Measurements from ENCODE around the gene SIRT6. TPM values are rescaled to one million over a fixed set of nuclear protein-coding genes. Genes with fewer than 3 reads are reported as not detected.

SIRT6 gene
- total and polyA plus RNA-seq, 2 donors (not counting 1 experiment from before 2014, with no cell fraction given): 27.8 to 82.2 TPM

GRCh38 chr19:4152241-4152998, 29.9 kb downstream of the SIRT6 start:
- TF ChIP-seq EZH2 (IDR thresholded peaks at IDR 0.05; ENCODE audit: borderline replicate concordance, insufficient read depth, low read depth, low read length, poor library complexity, severe bottlenecking): no peak
- TF ChIP-seq CTCF (IDR thresholded peaks at IDR 0.05): no peak
- Mint-ChIP-seq H3K4me1 (no peaks in the 10 kb centered on the region), H3K27me3 (peaks cover 17% of the 10 kb centered on the region), H3K27ac (no peak overlapping the region), H3K9me3 (ENCODE audit: insufficient read depth) (no peaks in the 10 kb centered on the region), H3K4me3 (no peak overlapping the region)
- Histone ChIP-seq H3K36me3 (replicated peaks in 1 of 2; ENCODE audit: control extremely low read depth in 1 of 2, control insufficient read depth in 1 of 2, extremely low read depth in 1 of 2, insufficient read depth in 2 of 2, low read length in 1 of 2) (no peaks in the 10 kb centered on the region), H3K4me3 (ENCODE audit: control extremely low read depth in 1 of 5, extremely low read depth in 1 of 5, insufficient read depth in 1 of 5, low read depth in 2 of 5, low read length in 4 of 5) (no peak overlapping the region), H3K9me3 (ENCODE audit: control extremely low read depth in 1 of 3, control insufficient read depth in 2 of 3, insufficient read depth in 1 of 3, low read length in 2 of 3) (no peaks in the 10 kb centered on the region), H3K4me1 (ENCODE audit: control insufficient read depth in 2 of 2, insufficient read depth in 2 of 2, low read length in 2 of 2) (no peaks in the 10 kb centered on the region), H3K79me2 (ENCODE audit: control insufficient read depth, insufficient read depth, low read length) (no peaks in the 10 kb centered on the region), H3K27me3 (replicated peaks in 1 of 4; ENCODE audit: control extremely low read depth in 1 of 4, control insufficient read depth in 3 of 4, insufficient read depth in 4 of 4, low read length in 3 of 4) (peaks cover 0 to 13% (median 1%) of the 10 kb centered on the region in 4 experiments), H2AFZ (ENCODE audit: insufficient read depth, low read depth, low read length, poor library complexity, severe bottlenecking) (no peak overlapping the region), H3K9ac (ENCODE audit: low read length) (no peak overlapping the region), H3K27ac (ENCODE audit: low read length in 2 of 2) (no peak overlapping the region), H3K4me2 (replicated peaks; ENCODE audit: low read depth, low read length, poor library complexity, severe bottlenecking) (no peak overlapping the region), H4K20me1 (ENCODE audit: control insufficient read depth, insufficient read depth, low read length, poor library complexity, severe bottlenecking) (no peaks in the 10 kb centered on the region)
- WGBS (ENCODE audit: insufficient coverage): 93% methylated on average over 7 of the region's 10 CpGs
- ChIA-PET CTCF (interaction anchor here (1.6 kb wide), 1 partner anchor 13 kb away, joined by 3 read pairs; no protein-coding TSS in a partner anchor), POLR2A (no interaction called here)
- no peak for DNase-seq
- ATAC-seq (ENCODE audit: low read depth): no peak
- intact Hi-C loops (cut with micrococcal nuclease): no loop called here

- Histone ChIP-seq H3K9me3 (ENCODE audit: control extremely low read depth in 1 of 3, control insufficient read depth in 2 of 3, insufficient read depth in 1 of 3, low read length in 2 of 3) (no peaks in the 10 kb centered on the region), H4K20me1 (ENCODE audit: control insufficient read depth, insufficient read depth, low read length, poor library complexity, severe bottlenecking) (no peaks in the 10 kb centered on the region), H3K4me1 (ENCODE audit: control insufficient read depth in 2 of 2, insufficient read depth in 2 of 2, low read length in 2 of 2) (no peaks in the 10 kb centered on the region), H2AFZ (ENCODE audit: insufficient read depth, low read depth, low read length, poor library complexity, severe bottlenecking) (no peak overlapping the region), H3K4me3 (ENCODE audit: control extremely low read depth in 1 of 5, extremely low read depth in 1 of 5, insufficient read depth in 1 of 5, low read depth in 2 of 5, low read length in 4 of 5) (no peak overlapping the region), H3K79me2 (ENCODE audit: control insufficient read depth, insufficient read depth, low read length) (no peaks in the 10 kb centered on the region), H3K27ac (ENCODE audit: low read length in 2 of 2) (no peak overlapping the region), H3K36me3 (replicated peaks in 1 of 2; ENCODE audit: control extremely low read depth in 1 of 2, control insufficient read depth in 1 of 2, extremely low read depth in 1 of 2, insufficient read depth in 2 of 2, low read length in 1 of 2) (no peaks in the 10 kb centered on the region), H3K9ac (ENCODE audit: low read length) (no peak overlapping the region), H3K27me3 (replicated peaks in 1 of 4; ENCODE audit: control extremely low read depth in 1 of 4, control insufficient read depth in 3 of 4, insufficient read depth in 4 of 4, low read length in 3 of 4) (peaks cover 0 to 16% (median 1%) of the 10 kb centered on the region in 4 experiments), H3K4me2 (replicated peaks; ENCODE audit: low read depth, low read length, poor library complexity, severe bottlenecking) (no peak overlapping the region)
- WGBS (ENCODE audit: insufficient coverage): 44% methylated on average over 4 of the region's 6 CpGs
- ATAC-seq (ENCODE audit: low read depth) (no peak), DNase-seq (no peak)
- no peak for TF ChIP-seq CTCF (IDR thresholded peaks at IDR 0.05)
- no peak for TF ChIP-seq EZH2 (IDR thresholded peaks at IDR 0.05; ENCODE audit: borderline replicate concordance, insufficient read depth, low read depth, low read length, poor library complexity, severe bottlenecking)
- H3K27ac Mint-ChIP-seq: no peak overlapping the region
- POLR2A ChIA-PET: no interaction called here
- CTCF ChIA-PET: interaction anchor here (0.6 to 1.6 kb wide), 2 partner anchors 12 to 230 kb away, joined by 3 read pairs; no protein-coding TSS in a partner anchor
- no peaks in the 10 kb centered on the region for H3K9me3 Mint-ChIP-seq (ENCODE audit: insufficient read depth)
- H3K27me3 Mint-ChIP-seq: peaks cover 20% of the 10 kb centered on the region
- H3K4me3 Mint-ChIP-seq: no peak overlapping the region
- intact Hi-C loops (cut with micrococcal nuclease): no loop called here
- H3K4me1 Mint-ChIP-seq: no peaks in the 10 kb centered on the region
Measured at GRCh38 chr19:4151623-4152022, 30.7 kb downstream of the SIRT6 start.
